NCI-H524 treated with DMSO at 0.1 percent for 48 hours (cell line): ENCODE results near the gene RPAP3.

Experiments
- DNase-seq: peaks from one replicate; lab custom pipeline; 2025; lab: John Stamatoyannopoulos, UW

RPAP3 gene, protein sequence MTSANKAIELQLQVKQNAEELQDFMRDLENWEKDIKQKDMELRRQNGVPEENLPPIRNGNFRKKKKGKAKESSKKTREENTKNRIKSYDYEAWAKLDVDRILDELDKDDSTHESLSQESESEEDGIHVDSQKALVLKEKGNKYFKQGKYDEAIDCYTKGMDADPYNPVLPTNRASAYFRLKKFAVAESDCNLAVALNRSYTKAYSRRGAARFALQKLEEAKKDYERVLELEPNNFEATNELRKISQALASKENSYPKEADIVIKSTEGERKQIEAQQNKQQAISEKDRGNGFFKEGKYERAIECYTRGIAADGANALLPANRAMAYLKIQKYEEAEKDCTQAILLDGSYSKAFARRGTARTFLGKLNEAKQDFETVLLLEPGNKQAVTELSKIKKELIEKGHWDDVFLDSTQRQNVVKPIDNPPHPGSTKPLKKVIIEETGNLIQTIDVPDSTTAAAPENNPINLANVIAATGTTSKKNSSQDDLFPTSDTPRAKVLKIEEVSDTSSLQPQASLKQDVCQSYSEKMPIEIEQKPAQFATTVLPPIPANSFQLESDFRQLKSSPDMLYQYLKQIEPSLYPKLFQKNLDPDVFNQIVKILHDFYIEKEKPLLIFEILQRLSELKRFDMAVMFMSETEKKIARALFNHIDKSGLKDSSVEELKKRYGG

DNA sequence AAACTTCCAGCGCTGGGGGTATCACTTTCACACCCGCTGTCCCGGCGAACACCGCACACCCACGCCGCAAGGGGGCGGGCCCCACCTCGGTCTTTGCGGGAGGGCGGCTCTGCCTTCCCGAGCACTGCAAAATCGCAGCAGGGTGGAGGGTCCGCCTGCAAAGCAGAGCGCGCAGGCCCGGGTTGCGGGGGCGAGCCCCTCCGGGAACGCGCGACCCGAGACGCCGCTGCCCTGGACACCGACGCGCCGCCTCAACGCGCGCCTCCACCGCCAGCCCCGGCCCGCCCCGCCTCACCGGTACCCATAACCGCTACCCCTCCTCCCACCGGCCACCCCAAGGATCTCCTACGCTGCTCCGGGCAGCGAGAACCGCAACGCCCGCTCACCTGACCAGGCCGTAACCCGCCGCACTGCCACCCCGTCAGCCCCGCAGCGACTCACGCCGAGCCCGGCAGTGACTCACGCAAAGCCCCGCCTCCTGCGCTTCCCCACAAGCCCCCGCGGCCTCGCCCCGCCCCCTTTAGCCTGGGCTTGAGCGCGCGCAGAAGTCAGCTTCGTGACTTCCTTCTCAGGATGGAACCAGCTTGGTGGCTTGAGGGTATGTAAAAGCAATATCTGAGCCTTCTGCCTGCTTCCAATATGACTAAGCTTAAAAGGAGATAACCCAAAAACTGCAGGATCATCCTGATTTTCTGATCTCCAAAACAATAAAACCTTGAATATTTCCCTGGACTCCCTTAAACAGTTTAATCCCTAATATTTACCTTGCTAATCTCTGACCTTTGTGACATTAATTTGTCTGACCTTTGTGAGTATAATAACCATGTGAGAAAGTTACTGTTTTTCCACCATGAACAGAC is at the start of gene RPAP3:
Gene RPAP3 (minus strand): TSS at position 465 of the 860 bp plus-strand sequence. CDS start 3,190 bp downstream, outside the sequence.
- DNase-seq = peak; percentile 43

DNA sequence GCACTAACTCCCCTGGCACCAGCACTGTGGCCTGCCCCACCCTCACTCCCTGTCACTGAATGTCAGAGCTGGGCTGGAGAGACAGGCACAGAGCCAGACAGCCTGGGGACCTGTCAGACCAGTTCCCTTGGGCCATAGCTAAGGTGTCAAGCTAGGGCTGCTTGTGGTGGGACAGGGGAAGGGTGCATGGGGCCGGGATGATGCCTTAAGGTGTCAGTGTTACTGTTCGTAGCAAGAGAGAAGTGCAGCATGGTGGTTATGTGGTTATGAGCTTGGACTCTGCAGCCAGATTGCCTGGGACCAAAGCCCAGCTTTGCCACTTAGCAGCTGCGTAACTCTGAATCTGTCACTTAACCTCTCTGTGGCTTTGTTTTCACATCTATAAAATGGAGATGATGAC is 49.1 kb upstream of the RPAP3 start:
- no peak for DNase-seq

DNA sequence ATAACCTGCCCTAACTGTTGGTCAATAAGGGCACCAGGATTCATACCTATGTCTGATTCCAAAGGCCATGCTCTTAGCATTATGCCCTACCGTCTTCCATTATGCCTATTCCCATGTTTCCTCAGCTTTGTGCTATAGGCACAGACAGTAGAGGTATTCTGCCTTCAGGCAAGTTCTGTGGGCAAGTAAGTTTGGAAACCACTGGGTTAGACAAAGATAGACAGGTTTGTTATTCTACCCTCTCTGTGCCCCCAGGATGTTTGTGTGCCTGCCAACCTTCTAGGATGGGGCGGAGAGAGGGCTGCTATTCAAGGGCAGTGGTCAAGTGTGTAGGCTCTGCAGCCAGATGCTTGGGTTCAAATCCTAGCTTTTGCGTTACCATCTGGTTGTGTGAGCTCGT is 48.3 kb upstream of the RPAP3 start:
- no peak for DNase-seq

DNA sequence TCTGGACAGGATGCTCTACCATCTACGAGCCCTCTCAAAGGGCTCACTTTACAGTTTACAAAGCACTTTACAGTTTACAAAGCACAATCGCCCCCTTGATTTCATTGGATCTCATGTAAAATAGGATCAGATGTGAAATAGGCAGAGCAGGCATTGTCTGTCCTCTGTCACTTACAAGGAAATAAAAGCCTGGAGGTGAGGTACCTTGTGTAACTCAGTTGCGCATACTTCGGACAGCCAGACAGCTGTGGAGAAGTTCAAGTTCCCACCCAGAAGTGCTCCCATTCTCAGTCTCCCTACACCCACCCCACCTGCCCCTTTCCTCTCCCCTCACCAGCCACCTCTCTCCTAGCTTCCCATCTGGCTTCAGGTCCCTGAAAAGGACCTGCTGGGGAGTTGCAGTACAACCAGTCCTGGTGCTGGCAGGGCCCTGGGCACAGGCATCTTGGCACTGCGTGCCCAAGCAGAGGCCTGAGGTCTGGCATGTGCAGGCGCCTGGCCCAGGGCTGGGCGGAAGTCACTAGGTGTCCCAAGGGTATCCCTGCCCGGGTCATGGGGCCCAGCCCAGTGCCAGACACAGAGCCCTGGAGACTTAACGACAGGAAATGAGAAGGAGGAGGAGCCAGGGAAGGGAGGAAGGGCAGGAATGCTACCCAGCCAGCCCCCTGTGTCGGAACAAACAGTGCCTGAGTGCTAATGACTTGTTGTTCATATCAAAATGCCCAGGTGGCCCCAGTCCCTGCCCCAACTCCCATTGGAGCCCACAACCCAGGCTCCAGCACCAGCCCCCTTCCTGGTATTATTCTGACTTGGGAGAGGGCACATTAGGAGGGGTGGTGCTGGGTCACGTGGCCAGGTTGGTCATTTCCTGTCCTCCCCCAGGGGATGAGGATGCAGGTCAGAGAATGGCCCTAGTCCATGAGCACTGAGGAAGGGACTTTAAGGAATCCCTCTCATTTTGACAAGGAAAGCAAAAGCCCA is 47.5 kb upstream of the RPAP3 start:
- no peak for DNase-seq

GRCh38 chr12:47752552-47752951 is 46.7 kb upstream of the RPAP3 start:
- no peak for DNase-seq

DNA sequence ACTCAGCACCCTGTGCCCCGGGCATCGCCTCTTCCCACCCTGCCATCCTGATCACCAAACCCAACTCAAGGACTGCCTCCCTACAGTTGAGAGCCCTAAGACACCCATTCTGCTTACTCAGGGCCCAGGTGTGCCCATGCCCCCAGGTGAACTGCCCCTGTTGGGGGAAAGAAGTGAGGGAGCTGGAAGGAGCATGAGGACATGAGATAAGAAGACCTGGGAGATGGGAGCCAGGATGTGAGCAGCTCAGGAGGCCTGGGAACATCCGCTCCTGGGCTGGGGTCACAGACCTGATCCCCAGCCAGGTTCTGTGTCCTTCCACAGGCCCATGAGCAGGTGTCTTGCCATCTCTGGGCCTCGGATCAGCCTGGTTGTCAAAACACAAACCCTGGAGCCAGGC is 46.3 kb upstream of the RPAP3 start:
- DNase-seq = no peak

GRCh38 chr12:47751561-47751960 is 45.7 kb upstream of the RPAP3 start:
- DNase-seq = no peak

GRCh38 chr12:47750916-47751470 is 45.2 kb upstream of the RPAP3 start:
- no peak for DNase-seq

DNA sequence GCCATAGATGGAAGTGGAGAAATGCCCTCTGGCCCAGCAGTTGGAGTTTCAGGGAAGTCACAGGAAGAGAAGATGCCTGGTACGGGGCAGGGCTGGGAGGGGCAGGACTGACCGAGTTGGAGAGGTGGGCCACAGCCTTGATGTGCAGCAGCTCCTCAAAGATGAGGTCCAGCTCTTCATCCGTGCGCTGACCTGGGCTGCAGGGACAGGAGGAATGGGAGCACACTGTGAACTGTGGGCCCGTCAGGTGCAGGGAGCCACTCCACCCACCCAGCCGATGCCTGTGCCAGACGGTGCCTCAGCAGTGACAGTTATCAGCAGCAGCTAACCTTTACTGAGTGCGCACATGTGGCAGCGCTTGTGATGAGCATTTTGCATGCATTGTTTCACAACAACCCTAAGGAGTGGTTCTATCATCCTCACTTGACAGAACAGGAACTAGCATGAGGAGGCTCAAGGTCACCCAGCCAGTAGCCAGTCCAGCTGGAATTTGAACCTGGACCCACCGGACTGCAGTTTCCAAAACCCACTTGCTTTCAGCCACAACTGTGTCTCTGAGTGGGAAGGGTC is 44.5 kb upstream of the RPAP3 start:
- DNase-seq = no peak

DNA sequence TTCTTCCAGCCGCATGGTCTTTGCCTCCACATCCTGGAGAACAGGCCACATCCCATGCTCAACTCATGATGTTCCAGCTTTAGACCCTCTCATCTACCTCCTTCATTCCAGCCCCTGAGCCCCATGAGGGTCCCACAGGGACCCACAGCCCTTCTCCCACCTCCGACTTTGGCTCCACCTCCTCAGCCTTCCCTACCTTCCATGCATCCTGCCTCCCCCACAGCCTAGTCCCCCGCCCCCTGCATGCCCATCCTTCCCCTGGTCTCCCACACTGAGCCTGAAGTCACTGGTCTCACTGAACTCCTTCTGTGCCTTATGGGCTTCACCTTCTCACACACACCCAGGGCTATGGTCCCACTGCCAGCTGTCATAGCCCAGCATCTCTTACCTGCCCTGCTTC is 43.1 kb upstream of the RPAP3 start:
- DNase-seq = no peak

GRCh38 chr12:47748507-47748828 is 42.6 kb upstream of the RPAP3 start:
- DNase-seq = no peak

DNA sequence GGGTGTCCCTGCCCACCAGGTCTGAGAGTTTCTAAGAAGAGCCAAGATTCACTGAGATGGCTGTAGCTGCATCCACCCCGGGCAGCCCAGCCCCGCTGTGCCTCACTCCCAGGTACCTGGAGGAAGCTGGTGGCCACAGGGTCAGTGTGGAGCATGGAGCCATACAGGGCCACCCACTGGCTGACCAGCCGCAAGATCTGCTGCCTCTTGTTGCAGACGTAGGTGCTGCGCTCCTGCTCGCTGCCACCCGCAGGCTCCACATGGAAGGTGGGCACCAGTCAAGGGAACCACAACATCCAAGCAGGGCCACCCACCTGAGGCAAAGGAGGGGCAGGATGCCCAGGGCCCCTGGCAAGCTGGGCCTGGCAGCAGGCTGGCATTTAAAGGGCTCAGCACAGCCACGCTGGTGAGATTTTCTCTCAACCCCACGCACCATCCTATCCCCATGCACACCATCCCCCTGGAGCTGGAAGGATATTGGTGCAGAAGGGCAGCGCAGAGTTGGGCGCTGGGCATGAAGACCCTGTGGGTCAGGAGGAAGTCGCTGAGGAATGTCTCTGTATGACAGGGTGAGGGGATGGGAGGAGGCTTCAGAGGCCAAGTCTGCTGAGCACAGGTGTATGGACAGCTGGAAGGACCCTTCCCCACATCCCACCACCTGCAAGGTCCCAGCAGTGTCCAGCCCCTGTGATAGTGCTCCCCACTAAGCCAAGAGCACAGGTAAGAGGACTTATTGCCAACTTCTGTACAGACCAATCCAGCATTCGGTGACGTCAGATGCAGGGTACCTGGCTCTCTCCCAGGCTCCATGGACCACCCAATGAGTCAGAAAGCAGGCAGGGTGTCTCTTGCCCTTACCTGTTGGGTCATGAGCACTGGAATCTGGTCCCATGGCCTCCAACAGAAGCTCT is 42.0 kb upstream of the RPAP3 start:
- DNase-seq = no peak

- no peak for DNase-seq
These were observed 41.3 kb upstream of the RPAP3 start for GRCh38 chr12:47747126-47747525.

GRCh38 chr12:47746523-47746922 is 40.7 kb upstream of the RPAP3 start:
- DNase-seq = no peak

DNA sequence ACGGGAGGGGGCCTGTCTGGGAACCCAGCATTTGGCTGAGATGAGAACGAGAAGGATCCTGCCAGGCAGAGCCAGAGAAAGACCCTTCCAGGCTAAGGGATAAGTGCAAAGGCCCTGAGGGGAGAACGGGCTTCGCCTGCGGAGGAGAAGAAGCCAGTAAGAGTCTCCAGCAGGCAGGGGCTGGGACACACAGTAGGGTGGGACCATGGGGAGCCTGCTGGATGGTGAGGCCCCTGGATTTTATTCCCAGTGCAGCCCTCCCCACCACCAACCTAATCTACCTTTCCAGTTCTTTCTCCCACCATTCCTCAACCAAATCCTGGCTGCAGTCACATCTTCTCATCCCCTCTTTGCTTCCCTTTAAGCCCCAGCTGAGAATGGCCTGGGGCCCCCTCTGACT is 40.2 kb upstream of the RPAP3 start:
- DNase-seq = no peak

GRCh38 chr12:47745485-47746041 is 39.7 kb upstream of the RPAP3 start:
- DNase-seq = no peak

- no peak for DNase-seq
These were observed 39.1 kb upstream of the RPAP3 start for GRCh38 chr12:47744778-47745436.

DNA sequence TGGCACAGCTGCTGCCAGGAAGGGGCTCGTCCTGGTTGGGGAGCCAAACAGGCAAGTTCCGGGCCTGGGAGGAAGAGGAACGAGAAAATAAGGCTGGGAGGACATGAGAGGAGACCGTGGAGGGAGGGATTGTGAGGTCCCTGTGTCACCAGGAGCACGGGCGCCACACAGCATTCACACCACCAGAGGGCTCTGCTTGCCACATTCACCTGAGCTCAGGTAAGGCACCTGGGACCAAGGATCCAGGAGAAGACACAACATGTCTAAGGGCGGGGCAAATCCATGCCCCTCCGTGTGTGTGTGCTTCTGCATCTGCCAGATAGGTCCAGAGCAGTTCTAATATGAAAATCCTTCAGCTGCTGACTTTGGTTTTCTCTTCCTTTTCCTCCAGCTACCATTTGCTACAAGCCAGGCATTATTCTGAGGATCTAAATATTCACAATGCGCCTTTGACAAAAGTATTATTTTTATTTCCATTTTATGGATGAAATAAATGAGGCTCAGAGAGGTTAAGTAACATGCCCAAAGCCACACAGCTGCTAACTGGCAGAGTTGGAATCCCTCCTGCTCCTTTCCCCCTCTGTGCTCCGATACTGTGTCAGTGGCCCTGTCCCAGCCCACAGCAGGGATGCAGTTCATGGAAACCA is 38.3 kb upstream of the RPAP3 start:
- DNase-seq = no peak
